Measurements from ENCODE around the gene EP400.

Gene EP400

DNA sequence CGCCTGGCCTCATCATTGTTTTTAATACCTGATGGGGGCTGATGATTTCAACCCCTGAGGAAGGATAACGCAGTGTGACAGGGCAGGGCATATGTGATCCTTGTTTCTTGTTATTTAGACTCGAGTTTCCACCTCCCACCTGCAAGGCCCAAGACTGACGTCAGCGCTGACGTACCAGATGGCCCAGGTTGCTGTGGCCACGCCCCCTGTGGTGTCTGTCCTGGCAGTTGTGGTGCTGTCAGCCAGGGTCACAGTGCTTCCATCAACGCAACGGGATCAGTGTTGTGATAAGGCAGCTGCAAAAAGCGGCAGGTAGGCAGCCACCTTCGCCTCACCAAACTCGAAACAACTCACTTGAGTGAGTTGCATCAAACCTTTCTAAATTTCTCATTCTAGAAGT lies 176.0 kb downstream of the EP400 start:
- no peak for DNase-seq

DNA sequence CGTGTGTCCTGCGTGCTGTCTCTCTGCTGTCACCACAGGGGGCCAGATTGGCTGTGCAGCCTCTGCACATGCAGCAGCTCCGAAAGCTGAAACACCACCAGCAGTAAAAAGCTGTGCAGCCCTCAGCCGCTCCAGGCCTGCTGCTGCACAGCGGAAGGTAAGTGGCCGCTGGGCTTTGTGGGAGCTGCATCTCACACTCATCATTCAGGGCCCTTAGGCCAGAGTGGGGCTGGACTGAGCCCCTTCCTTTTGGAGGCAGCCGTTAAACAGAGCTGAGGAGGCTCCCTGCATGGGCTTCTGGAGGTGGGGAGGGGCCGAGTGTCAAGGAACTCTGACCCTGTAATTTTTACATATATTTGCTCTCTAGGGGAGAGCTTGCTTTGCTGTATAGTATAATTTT lies 177.3 kb downstream of the EP400 start:
- no peak for DNase-seq

DNA sequence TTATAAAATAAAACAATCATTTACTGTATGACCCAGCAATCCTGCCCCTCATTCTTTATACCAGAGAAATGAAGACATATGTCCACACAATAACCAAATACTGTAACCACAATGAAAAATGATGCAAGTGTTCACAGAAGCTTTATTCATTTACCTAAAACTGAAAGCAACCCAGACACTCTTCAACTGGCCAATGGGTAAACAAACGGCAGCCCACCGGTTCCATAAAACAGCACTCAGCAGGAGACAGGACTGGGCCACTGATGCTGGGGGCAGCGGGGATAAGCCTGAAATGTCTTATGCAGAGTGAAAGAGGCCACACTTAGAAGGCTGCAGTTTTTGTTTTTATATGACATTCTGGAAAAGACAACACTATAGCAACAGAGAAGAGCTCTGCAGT lies 179.3 kb downstream of the EP400 start:
- no peak for DNase-seq

DNA sequence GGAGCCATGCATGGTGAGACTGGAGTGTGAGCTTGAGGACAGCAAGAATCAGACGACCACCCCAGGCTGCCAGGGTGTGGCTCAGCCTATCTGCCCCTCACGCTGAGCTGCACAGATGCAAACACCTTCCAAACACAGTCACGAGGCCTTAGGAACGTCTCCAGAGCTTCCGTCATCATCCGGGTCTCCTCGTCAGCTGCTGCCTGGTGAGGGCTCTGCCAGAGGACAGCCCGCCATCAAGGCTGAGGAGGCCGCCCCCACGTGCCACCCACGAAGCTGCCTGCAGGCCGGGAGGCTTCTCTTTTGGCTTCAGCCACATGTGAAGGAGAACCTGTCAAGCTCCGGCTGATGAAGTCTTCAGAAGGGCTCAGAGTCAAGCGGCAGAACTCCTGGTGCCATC lies 180.9 kb downstream of the EP400 start:
- DNase-seq = no peak
